ENCODE measurements around the gene ASF1A. TPM values are rescaled to one million over a fixed set of nuclear protein-coding genes. Genes with fewer than 3 reads are reported as not detected.

The ASF1A gene
- total and polyA plus RNA-seq, 10 of the 15 experiments (the other 5 are each of a cell fraction or from before 2014, with no cell fraction given) = 23.7 to 103 (median 31.5) TPM

DNA sequence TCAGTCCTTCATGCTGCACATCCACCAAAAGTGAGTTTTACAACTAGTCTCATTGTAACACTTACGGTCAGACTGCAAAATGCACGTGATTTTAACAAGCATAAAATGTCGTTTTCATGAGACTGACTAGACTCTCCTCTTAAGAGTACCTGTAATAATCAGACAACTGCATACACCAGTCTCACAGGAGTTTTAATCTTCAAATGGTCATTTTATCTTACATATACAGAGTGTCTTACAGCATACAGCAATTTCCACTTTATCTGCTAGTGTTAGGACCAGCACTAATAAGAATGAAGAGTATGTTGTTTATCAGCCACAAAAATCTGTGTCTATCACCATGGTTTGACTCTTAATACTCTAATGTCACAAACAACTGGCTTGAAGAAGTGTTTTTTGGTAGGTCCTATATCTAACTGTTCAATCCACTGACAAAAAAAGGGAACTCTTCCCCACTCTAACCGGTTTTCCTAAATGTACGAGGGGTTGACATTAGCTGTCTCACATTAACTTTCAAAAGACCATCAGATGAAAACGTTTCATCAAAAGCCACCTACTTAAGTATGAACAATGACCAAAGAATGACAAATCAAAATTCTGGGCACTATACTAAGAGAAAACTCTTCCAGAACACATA is 1.5 kb upstream of the ASF1A start (continued):
- no peak for TF ChIP-seq HCFC1 (IDR thresholded peaks at IDR 0.05; ENCODE audit: low read length)
- no peak for TF ChIP-seq PML (IDR thresholded peaks at IDR 0.05; ENCODE audit: low read length)
- TF ChIP-seq, protein P1, sequence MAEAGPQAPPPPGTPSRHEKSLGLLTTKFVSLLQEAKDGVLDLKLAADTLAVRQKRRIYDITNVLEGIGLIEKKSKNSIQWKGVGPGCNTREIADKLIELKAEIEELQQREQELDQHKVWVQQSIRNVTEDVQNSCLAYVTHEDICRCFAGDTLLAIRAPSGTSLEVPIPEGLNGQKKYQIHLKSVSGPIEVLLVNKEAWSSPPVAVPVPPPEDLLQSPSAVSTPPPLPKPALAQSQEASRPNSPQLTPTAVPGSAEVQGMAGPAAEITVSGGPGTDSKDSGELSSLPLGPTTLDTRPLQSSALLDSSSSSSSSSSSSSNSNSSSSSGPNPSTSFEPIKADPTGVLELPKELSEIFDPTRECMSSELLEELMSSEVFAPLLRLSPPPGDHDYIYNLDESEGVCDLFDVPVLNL (IDR thresholded peaks at IDR 0.05; ENCODE audit: low read depth, low read length) = no peak
- TF ChIP-seq, protein P2, sequence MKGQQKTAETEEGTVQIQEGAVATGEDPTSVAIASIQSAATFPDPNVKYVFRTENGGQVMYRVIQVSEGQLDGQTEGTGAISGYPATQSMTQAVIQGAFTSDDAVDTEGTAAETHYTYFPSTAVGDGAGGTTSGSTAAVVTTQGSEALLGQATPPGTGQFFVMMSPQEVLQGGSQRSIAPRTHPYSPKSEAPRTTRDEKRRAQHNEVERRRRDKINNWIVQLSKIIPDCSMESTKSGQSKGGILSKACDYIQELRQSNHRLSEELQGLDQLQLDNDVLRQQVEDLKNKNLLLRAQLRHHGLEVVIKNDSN (IDR thresholded peaks at IDR 0.05; ENCODE audit: borderline replicate concordance, extremely low read length, insufficient read depth, low read depth, low read length) = no peak
- TF ChIP-seq RAD51 (IDR thresholded peaks at IDR 0.05) = 0 out of 2 replicates have a peak, but pooled peaks have one; percentile 18
- TF ChIP-seq, protein P3, sequence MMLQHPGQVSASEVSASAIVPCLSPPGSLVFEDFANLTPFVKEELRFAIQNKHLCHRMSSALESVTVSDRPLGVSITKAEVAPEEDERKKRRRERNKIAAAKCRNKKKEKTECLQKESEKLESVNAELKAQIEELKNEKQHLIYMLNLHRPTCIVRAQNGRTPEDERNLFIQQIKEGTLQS (IDR thresholded peaks at IDR 0.05; ENCODE audit: borderline replicate concordance, extremely low read depth, low read depth, low read length) = no peak
- TF ChIP-seq SMAD5 (IDR thresholded peaks at IDR 0.05; ENCODE audit: low read depth) = no peak
- peak; percentile 33; the same call in 1 of the 2 replicates for TF ChIP-seq PAX8 (IDR thresholded peaks at IDR 0.05)
- TF ChIP-seq STAT3 (IDR thresholded peaks at IDR 0.05; ENCODE audit: low read depth, low read length) = no peak
- TF ChIP-seq SRF (IDR thresholded peaks at IDR 0.05; ENCODE audit: low read depth in 2 of 2, low read length in 2 of 2) = no peak
- TF ChIP-seq, protein P4, sequence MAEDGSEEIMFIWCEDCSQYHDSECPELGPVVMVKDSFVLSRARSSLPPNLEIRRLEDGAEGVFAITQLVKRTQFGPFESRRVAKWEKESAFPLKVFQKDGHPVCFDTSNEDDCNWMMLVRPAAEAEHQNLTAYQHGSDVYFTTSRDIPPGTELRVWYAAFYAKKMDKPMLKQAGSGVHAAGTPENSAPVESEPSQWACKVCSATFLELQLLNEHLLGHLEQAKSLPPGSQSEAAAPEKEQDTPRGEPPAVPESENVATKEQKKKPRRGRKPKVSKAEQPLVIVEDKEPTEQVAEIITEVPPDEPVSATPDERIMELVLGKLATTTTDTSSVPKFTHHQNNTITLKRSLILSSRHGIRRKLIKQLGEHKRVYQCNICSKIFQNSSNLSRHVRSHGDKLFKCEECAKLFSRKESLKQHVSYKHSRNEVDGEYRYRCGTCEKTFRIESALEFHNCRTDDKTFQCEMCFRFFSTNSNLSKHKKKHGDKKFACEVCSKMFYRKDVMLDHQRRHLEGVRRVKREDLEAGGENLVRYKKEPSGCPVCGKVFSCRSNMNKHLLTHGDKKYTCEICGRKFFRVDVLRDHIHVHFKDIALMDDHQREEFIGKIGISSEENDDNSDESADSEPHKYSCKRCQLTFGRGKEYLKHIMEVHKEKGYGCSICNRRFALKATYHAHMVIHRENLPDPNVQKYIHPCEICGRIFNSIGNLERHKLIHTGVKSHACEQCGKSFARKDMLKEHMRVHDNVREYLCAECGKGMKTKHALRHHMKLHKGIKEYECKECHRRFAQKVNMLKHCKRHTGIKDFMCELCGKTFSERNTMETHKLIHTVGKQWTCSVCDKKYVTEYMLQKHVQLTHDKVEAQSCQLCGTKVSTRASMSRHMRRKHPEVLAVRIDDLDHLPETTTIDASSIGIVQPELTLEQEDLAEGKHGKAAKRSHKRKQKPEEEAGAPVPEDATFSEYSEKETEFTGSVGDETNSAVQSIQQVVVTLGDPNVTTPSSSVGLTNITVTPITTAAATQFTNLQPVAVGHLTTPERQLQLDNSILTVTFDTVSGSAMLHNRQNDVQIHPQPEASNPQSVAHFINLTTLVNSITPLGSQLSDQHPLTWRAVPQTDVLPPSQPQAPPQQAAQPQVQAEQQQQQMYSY (CRISPR knock-in tag; IDR thresholded peaks at IDR 0.05) = no peak

Data from GM12878 (cell line).